ENCODE measurements around the gene DPEP2.

- TF ChIP-seq CTCF (IDR thresholded peaks at IDR 0.05) (no peak), POLR2A (IDR thresholded peaks at IDR 0.05) (no peak)
Measured at GRCh38 chr16:67953641-67954375, 45.5 kb downstream of the DPEP2 start.
